ENCODE results near the gene MTARC2.

DNA sequence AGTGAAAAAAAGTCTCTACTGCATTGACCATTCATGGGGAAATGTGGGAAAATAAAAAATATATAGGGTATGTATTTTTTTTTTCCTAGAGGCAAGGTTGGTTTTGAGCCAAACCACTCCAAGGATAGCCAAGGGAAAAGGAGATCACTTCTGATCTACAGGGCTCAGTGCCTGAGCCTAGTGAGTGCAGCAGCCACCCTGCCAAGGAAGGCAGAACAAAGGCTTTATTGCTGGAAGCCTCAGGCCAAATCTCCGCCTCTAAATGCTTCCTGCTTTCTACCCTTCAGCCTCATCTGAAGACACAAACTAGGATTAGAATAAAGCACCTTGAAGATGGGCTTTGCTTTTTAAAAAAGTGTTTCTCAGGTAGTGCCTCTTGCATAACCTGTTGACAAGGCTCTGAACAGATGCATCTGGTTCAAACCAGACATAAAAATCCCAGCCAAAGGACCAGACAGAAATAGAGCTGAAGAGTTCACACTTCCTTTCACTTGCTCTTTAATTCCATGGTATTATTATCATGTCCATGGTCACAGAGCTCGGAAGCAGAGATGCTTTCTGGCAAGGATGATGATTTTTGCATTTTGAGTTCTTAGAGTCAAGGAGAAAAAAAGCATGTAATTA lies 47.5 kb upstream of the MTARC2 start:
- TF ChIP-seq, protein P1, sequence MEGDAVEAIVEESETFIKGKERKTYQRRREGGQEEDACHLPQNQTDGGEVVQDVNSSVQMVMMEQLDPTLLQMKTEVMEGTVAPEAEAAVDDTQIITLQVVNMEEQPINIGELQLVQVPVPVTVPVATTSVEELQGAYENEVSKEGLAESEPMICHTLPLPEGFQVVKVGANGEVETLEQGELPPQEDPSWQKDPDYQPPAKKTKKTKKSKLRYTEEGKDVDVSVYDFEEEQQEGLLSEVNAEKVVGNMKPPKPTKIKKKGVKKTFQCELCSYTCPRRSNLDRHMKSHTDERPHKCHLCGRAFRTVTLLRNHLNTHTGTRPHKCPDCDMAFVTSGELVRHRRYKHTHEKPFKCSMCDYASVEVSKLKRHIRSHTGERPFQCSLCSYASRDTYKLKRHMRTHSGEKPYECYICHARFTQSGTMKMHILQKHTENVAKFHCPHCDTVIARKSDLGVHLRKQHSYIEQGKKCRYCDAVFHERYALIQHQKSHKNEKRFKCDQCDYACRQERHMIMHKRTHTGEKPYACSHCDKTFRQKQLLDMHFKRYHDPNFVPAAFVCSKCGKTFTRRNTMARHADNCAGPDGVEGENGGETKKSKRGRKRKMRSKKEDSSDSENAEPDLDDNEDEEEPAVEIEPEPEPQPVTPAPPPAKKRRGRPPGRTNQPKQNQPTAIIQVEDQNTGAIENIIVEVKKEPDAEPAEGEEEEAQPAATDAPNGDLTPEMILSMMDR (conservative IDR thresholded peaks at IDR 0.05; ENCODE audit: low read depth, low read length): no peak
- no peak for TF ChIP-seq EZH2 (IDR thresholded peaks at IDR 0.05; ENCODE audit: borderline replicate concordance, low read depth, low read length, poor library complexity, severe bottlenecking)
